Activated effector memory CD4-positive, alpha-beta T cell treated with anti-CD3 and anti-CD28 coated beads, Interleukin-2, amount 50 U/mL, for 16 hours (primary cell): Measurements from ENCODE around the gene MBL2.

Experiments used
- DNase-seq: peaks from one replicate; pipeline ENCODE4 v3.0.0-alpha.2; 2020

Gene MBL2

DNA sequence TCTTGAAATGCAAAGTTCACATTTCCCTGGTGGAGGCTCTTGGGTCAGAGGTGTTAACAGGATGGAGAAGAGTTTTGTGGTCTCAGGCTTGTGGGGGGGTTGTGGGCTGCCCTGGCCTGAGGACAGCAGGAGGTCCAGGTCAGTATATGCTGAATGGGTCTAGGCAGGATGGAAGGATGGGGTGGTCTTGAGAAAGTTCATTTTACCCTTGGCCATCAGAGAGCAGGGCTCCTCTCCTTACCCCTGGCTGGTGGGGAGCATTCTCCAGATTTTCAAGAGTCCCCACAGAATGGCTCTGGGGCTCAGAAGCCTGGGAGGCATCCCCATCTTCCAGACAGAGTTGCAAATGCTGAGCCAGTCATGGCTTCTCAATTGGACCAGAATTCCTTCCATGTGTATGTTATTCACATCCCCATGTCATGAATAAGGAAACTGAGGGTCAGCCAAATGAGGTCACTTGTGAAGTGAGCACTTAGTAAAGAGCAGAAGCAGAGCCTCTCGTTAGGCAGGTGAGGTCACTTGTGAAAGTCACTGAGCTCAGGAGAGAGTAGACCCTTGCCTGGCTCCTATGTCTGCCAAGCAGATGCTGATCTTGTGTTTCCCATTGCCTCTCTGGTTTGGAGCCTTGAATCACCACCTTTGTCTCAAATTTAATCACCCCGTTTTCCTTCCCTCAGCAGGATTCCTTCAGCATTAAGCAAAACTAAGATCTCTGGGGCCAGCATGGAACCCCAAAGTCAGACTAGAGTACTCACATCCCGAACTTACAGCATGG, 33.0 kb downstream of the MBL2 start:
- no peak for DNase-seq

DNA sequence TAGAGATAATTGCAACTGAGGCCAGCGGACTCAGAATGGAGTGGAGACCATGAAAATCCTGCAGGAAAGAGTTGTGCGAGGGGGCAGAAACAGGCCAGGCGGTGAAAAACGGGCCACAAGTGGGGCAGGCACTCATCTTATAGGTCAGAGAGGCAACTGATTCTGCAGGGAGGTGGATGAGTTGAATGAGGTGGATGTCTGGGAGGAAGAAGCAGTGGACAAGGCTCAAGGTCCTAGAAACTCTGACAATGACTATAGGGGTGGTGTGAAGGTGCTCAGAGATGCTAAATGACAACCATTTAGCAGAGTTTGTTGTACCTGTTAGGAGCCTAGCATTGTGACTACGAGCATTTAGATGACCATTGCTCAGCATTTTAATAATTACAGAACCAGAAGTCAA, 33.6 kb downstream of the MBL2 start:
- DNase-seq, result no peak

DNA sequence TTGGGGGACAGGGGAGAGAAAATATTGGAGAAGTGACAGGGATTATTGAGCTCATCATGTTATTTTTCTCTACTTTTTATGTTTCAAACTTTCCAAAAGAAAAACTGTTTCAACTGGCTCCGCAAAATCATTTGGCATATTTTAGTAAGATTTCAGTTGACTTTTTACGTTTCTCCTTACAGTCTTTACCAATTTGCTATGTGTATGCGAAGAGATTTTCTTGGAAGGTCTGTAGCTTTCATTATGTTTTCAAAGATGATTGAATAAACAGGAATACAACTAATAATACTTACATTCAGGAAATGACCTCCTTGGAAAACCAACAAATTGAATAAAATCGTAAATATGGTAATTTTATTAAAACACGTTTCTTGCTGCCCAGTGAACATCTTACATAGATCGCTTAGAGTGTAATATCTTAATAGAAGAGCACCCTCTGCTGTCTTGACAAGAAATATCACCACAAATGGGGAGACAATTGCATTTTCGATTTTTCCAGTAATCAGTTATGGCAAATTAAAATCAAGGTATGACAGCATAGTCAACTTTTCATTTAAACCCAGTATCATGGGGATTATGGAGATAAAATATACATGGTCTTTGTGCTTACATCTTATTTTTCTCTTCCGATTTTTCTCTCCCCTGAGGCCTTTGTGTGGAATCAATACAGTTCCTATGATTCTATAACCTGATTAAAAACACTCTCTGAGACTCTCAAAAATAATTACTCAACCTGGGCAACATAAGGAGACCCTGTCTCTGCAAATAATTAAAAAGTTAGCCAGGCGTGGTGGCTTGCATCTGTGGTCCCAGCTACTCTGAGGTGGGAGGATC, 43.1 kb downstream of the MBL2 start:
- no peak for DNase-seq

DNA sequence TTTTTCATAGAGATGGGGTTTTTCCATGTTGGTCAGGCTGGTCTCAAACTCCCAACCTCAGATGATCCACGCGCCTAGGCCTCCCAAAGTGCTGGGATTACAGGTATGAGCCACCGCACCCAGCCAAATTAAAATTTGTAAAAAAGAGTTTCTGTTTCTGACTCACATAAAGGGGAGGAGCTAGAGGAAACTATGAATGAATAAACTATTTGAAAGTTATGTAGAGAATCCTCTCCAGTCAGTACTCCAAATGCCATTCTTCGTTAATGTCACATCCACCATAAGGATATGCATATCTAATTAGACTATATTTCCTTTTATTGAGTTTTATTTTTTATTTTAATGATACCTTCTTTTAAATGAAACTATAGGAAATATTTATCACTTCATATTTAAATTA, 52.6 kb downstream of the MBL2 start:
- no peak for DNase-seq
